ENCODE measurements around the gene TOMM5. TPM values are rescaled to one million over a fixed set of nuclear protein-coding genes. Genes with fewer than 3 reads are reported as not detected.

The TOMM5 gene
- polyA plus RNA-seq, 1 of the 3 experiments (the other 2 are of a cell fraction), result 255 TPM

DNA sequence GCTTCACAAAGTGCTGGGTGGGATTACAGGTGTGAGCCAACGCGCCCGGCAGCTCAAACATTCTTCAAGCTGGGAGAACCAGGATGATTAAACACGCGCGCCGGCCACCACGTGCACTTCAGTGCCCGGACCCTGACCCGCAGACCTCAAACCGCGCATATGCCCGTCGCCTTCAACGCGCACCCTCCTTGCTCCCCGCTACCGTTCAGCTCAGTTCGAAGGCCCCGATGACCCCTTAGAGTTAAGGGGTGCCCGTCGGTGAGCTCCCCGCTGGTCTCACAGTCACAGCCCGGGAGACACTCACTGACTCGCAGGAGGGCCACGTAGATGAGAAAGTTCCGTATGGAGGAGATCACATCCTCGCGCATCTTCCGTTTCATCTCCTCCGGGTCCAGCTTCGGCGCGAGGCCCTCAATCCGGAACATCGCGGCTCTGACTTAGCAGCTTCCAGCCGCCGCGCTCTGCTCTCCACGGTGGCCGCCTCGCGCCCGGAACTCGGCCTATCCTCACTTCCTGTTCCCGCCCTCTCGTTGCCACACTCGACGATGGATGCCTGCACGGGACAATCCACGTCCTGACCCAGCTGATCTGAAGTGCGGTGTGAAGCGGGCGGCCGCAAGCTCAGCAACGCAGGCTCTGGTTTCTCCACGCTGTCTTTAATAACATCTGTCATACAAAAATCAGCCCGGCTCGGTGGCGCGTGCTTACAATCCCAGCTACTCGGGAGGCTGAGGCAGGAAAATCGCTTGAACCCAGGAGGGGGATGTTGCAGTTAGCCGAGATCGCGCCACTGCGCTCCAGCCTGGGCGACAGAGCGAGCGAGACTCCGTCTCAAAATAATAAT is at the start of gene TOMM5 (continued):
- TF ChIP-seq, protein P1, sequence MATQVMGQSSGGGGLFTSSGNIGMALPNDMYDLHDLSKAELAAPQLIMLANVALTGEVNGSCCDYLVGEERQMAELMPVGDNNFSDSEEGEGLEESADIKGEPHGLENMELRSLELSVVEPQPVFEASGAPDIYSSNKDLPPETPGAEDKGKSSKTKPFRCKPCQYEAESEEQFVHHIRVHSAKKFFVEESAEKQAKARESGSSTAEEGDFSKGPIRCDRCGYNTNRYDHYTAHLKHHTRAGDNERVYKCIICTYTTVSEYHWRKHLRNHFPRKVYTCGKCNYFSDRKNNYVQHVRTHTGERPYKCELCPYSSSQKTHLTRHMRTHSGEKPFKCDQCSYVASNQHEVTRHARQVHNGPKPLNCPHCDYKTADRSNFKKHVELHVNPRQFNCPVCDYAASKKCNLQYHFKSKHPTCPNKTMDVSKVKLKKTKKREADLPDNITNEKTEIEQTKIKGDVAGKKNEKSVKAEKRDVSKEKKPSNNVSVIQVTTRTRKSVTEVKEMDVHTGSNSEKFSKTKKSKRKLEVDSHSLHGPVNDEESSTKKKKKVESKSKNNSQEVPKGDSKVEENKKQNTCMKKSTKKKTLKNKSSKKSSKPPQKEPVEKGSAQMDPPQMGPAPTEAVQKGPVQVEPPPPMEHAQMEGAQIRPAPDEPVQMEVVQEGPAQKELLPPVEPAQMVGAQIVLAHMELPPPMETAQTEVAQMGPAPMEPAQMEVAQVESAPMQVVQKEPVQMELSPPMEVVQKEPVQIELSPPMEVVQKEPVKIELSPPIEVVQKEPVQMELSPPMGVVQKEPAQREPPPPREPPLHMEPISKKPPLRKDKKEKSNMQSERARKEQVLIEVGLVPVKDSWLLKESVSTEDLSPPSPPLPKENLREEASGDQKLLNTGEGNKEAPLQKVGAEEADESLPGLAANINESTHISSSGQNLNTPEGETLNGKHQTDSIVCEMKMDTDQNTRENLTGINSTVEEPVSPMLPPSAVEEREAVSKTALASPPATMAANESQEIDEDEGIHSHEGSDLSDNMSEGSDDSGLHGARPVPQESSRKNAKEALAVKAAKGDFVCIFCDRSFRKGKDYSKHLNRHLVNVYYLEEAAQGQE (IDR thresholded peaks at IDR 0.05; ENCODE audit: low read depth, low read length), result peak; percentile 73
- no peak for TF ChIP-seq RFX5 (IDR thresholded peaks at IDR 0.05; ENCODE audit: low read length)
- TF ChIP-seq FOSL2 (IDR thresholded peaks at IDR 0.05; ENCODE audit: borderline replicate concordance, low read depth), result no peak
- TF ChIP-seq, protein P2, sequence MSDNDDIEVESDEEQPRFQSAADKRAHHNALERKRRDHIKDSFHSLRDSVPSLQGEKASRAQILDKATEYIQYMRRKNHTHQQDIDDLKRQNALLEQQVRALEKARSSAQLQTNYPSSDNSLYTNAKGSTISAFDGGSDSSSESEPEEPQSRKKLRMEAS (IDR thresholded peaks at IDR 0.05; ENCODE audit: low read depth), result peak; percentile 87
- TF ChIP-seq POLR2AphosphoS5 (IDR thresholded peaks at IDR 0.05; ENCODE audit: low read depth, low read length), result peak; percentile 95
- TF ChIP-seq MXI1 (IDR thresholded peaks at IDR 0.05; ENCODE audit: low read depth, low read length), result peak; percentile 79
- TF ChIP-seq RXRA (IDR thresholded peaks at IDR 0.05; ENCODE audit: borderline replicate concordance, low read depth), result no peak
- TF ChIP-seq, protein P3, sequence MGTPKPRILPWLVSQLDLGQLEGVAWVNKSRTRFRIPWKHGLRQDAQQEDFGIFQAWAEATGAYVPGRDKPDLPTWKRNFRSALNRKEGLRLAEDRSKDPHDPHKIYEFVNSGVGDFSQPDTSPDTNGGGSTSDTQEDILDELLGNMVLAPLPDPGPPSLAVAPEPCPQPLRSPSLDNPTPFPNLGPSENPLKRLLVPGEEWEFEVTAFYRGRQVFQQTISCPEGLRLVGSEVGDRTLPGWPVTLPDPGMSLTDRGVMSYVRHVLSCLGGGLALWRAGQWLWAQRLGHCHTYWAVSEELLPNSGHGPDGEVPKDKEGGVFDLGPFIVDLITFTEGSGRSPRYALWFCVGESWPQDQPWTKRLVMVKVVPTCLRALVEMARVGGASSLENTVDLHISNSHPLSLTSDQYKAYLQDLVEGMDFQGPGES (IDR thresholded peaks at IDR 0.05; ENCODE audit: low read depth, low read length), result no peak
- no peak for TF ChIP-seq EZH2phosphoT487 (IDR thresholded peaks at IDR 0.05; ENCODE audit: borderline replicate concordance, low read depth)
- TF ChIP-seq ELF1 (IDR thresholded peaks at IDR 0.05), result peak; percentile 84
- no peak for TF ChIP-seq RCOR1 (IDR thresholded peaks at IDR 0.05; ENCODE audit: low read length)
- no peak for TF ChIP-seq GATA2 (CRISPR knock-in tag; IDR thresholded peaks at IDR 0.05)

DNA sequence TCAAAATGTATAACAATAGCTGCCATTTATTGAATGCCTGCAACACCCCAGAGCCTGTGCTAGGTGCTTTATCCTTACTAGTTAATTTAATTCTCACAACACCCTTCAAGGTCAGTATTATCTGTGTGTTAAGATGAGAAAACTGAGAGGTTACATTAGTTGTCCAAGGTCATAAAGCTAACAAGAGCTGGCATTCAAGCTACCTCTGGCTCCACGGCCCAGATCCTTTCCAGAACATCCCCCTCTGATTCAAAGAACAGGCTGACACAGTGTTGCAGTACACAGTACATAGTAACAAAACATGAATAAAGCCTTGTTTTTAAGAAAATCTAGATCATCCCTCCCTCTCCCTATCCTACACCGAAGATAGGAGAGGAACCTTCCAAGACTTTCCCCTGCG is 48.9 kb upstream of the TOMM5 start:
- H2AFZ ChIP-seq (ENCODE audit: low read depth), result no peak overlapping the region
- H3K9me2 ChIP-seq, result no peaks in the 10 kb centered on the region; the same call in 1 of the 2 replicates
- no peaks in the 10 kb centered on the region for H3K9me3 ChIP-seq
- ChIA-PET POLR2A (no interaction called here), CTCF (no interaction called here)
- H3K4me2 ChIP-seq, result no peak overlapping the region
- DNase-seq, result no peak
- no peaks in the 10 kb centered on the region for H4K20me1 ChIP-seq (ENCODE audit: insufficient read depth)
- no peaks in the 10 kb centered on the region for H3K36me3 ChIP-seq (replicated peaks in 1 of 2; ENCODE audit: control insufficient read depth in 1 of 2, insufficient read depth in 2 of 2, low read length in 1 of 2)
- H3K27me3 ChIP-seq (ENCODE audit: insufficient read depth), result peaks cover 11% of the 10 kb centered on the region; the same call in 1 of the 2 replicates
- H3K79me2 ChIP-seq (ENCODE audit: insufficient read depth), result no peaks in the 10 kb centered on the region
- H3K9ac ChIP-seq, result no peak overlapping the region
- no peaks in the 10 kb centered on the region for H3F3A ChIP-seq (replicated peaks; ENCODE audit: insufficient read depth)
- no peaks in the 10 kb centered on the region for H3K4me1 ChIP-seq (ENCODE audit: control insufficient read depth in 1 of 2, insufficient read depth in 2 of 2, low read depth in 1 of 2, low read length in 1 of 2)
- 24% methylated on average over 3 of the region's 3 CpGs for WGBS (ENCODE audit: low lambda C conversion rate)
- H3K4me3 ChIP-seq (ENCODE audit: low read depth in 2 of 2, low read length in 1 of 2), result no peak overlapping the region
- H3K27ac ChIP-seq (ENCODE audit: low read depth in 2 of 2, low read length in 1 of 2), result no peak overlapping the region
- TF ChIP-seq RFX5 (IDR thresholded peaks at IDR 0.05; ENCODE audit: low read length) (no peak), NFIC (IDR thresholded peaks at IDR 0.05; ENCODE audit: borderline replicate concordance) (no peak), GABPA (IDR thresholded peaks at IDR 0.05; ENCODE audit: low read depth) (no peak), FOXJ3 (CRISPR knock-in tag; IDR thresholded peaks at IDR 0.05) (no peak), EZH2phosphoT487 (IDR thresholded peaks at IDR 0.05; ENCODE audit: borderline replicate concordance, low read depth) (no peak), YY1 (IDR thresholded peaks at IDR 0.05; ENCODE audit: low read depth) (no peak), SMC3 (IDR thresholded peaks at IDR 0.05; ENCODE audit: low read depth, low read length) (no peak), RCOR1 (IDR thresholded peaks at IDR 0.05; ENCODE audit: low read length) (no peak), TAF1 (IDR thresholded peaks at IDR 0.05; ENCODE audit: borderline replicate concordance, low read depth, low read length) (no peak), TEAD4 (IDR thresholded peaks at IDR 0.05; ENCODE audit: borderline replicate concordance, insufficient read depth) (no peak)
- TF ChIP-seq, protein P4, sequence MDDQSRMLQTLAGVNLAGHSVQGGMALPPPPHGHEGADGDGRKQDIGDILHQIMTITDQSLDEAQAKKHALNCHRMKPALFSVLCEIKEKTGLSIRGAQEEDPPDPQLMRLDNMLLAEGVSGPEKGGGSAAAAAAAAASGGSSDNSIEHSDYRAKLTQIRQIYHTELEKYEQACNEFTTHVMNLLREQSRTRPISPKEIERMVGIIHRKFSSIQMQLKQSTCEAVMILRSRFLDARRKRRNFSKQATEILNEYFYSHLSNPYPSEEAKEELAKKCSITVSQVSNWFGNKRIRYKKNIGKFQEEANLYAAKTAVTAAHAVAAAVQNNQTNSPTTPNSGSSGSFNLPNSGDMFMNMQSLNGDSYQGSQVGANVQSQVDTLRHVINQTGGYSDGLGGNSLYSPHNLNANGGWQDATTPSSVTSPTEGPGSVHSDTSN (IDR thresholded peaks at IDR 0.05), result no peak
- TF ChIP-seq, protein P2 (IDR thresholded peaks at IDR 0.05; ENCODE audit: low read depth), result no peak
- TF ChIP-seq, protein P3 (IDR thresholded peaks at IDR 0.05; ENCODE audit: low read depth, low read length), result no peak
